ENCODE measurements around the gene WWOX. TPM values are rescaled to one million over a fixed set of nuclear protein-coding genes. Genes with fewer than 3 reads are reported as not detected.

WWOX gene
- total and polyA plus RNA-seq, 2 of the 4 experiments (the other 2 are of a cell fraction), result 2.7 to 5.4 TPM

DNA sequence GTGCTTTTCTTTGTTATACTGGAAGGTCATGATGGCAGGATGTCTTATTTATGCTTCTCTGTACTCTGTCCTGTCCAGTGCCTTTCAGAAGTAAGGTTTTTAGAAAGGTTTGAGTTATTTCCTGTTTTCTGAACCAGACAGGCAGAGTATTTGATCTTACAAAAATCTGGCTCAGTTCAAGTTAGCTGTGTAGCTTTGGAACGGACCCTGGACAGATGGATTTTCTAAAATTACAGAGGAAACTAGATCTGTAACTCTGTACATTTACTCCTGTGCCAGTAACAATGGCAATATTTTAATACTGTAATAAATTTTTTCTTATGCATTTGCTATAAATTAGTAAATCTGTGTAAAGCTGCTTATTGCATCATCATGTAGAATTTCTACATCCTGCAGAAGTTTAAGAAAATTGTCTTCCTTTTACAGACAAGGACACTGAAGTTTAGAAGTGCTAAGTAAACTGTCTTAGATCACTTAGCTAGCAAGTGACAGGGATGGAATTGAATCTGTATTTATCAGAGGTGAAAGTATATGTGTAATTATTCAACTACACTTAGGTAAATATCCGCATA is 347.6 kb downstream of the WWOX start:
- in situ Hi-C loops (cut with MboI; ENCODE audit: low sequenced_read_pairs), result no loop called here
- no peak overlapping the region for H4K91ac ChIP-seq (ENCODE audit: insufficient read depth, low read depth, low read length)
- H4K5ac ChIP-seq (ENCODE audit: low read depth, low read length), result no peak overlapping the region
- no peaks in the 10 kb centered on the region for H4K20me1 ChIP-seq (ENCODE audit: insufficient read depth, low read length)
- DNase-seq (no peak), ATAC-seq (ENCODE audit: low read depth) (no peak)
- no peak overlapping the region for H3K4me3 ChIP-seq (ENCODE audit: insufficient read depth, low read depth, low read length)
- no peak overlapping the region for H3K23ac ChIP-seq (ENCODE audit: low read depth, low read length)
- H4K8ac ChIP-seq (ENCODE audit: low read depth in 2 of 2, low read length in 2 of 2), result no peak overlapping the region
- H3K79me1 ChIP-seq (ENCODE audit: low read depth in 1 of 2, low read length in 2 of 2), result no peaks in the 10 kb centered on the region
- no peak overlapping the region for H3K4ac ChIP-seq (ENCODE audit: low read depth, low read length)
- no peak overlapping the region for H2BK20ac ChIP-seq (ENCODE audit: low read depth, low read length)
- BruUV-seq (replicated peaks), result no TSS peak
- no peak overlapping the region for H3K9ac ChIP-seq (ENCODE audit: low read depth, low read length)
- H2BK5ac ChIP-seq (ENCODE audit: low read depth, low read length, poor library complexity, severe bottlenecking), result no peak overlapping the region
- no peak overlapping the region for H3K4me2 ChIP-seq (ENCODE audit: low read depth, low read length)
- H2AK9ac ChIP-seq (replicated peaks; ENCODE audit: low read depth, low read length, poor library complexity), result no peak overlapping the region
- TF ChIP-seq CEBPB (IDR thresholded peaks at IDR 0.05; ENCODE audit: low read depth, low read length), result peak; percentile 59
- no peak for TF ChIP-seq MAZ (IDR thresholded peaks at IDR 0.05; ENCODE audit: borderline replicate concordance, low read depth, low read length)
- no peak for TF ChIP-seq MAFK (IDR thresholded peaks at IDR 0.05; ENCODE audit: low read depth, low read length)
- TF ChIP-seq, protein P1, sequence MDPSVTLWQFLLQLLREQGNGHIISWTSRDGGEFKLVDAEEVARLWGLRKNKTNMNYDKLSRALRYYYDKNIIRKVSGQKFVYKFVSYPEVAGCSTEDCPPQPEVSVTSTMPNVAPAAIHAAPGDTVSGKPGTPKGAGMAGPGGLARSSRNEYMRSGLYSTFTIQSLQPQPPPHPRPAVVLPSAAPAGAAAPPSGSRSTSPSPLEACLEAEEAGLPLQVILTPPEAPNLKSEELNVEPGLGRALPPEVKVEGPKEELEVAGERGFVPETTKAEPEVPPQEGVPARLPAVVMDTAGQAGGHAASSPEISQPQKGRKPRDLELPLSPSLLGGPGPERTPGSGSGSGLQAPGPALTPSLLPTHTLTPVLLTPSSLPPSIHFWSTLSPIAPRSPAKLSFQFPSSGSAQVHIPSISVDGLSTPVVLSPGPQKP (IDR thresholded peaks at IDR 0.05; ENCODE audit: borderline replicate concordance, low read depth, low read length), result no peak
- no peak for TF ChIP-seq NFE2L2 (IDR thresholded peaks at IDR 0.05; ENCODE audit: low read depth, low read length)
- no peak for TF ChIP-seq RAD21 (IDR thresholded peaks at IDR 0.05; ENCODE audit: low read length)
- TF ChIP-seq CTCF (conservative IDR thresholded peaks at IDR 0.05; ENCODE audit: low read depth, low read length), result no peak
- no peak for TF ChIP-seq MXI1 (IDR thresholded peaks at IDR 0.05; ENCODE audit: borderline replicate concordance, low read depth, low read length)
- no peak for TF ChIP-seq BHLHE40 (IDR thresholded peaks at IDR 0.05; ENCODE audit: low read depth, low read length)
- H2AFZ ChIP-seq (replicated peaks; ENCODE audit: low read length, poor library complexity), result no peak overlapping the region
- intact Hi-C loops (cut with micrococcal nuclease), result no loop called here
- POLR2A ChIA-PET (ENCODE audit: unreplicated experiment), result no interaction called here
- dilution Hi-C loops (cut with HindIII; ENCODE audit: low sequenced_read_pairs, unreplicated experiment), result no loop called here
- H3K9me1 ChIP-seq (ENCODE audit: insufficient read depth, low read length), result no peaks in the 10 kb centered on the region
- CTCF ChIA-PET, result no interaction called here
- no peak overlapping the region for H3K27ac ChIP-seq (ENCODE audit: insufficient read depth, low read length)
- no peak overlapping the region for H3K14ac ChIP-seq (replicated peaks; ENCODE audit: low read depth, low read length)
- no peaks in the 10 kb centered on the region for H3K4me1 ChIP-seq (ENCODE audit: control insufficient read depth, insufficient read depth, low read length)
- H2AK5ac ChIP-seq (ENCODE audit: low read depth, low read length), result no peak overlapping the region
- whole genome bisulfite sequencing, 2 experiments (ENCODE audit: extremely low coverage in 2 of 2, insufficient read length in 1 of 2), result no CpG with 5 or more reads among the region's 2 CpGs
- H3K9me3 ChIP-seq (ENCODE audit: control insufficient read depth, insufficient read depth, low read length), result peaks cover 4% of the 10 kb centered on the region; the same call in 1 of the 2 replicates
- H3K36me3 ChIP-seq (ENCODE audit: control insufficient read depth, insufficient read depth, low read length), result no peaks in the 10 kb centered on the region
- H3K56ac ChIP-seq (ENCODE audit: extremely low read depth, insufficient read depth, low read length), result no peak overlapping the region
- no peak overlapping the region for H3K18ac ChIP-seq (ENCODE audit: low read depth, low read length)
- no peak overlapping the region for H2BK15ac ChIP-seq (ENCODE audit: low read depth, low read length)
- no peaks in the 10 kb centered on the region for H3K27me3 ChIP-seq (ENCODE audit: control insufficient read depth, insufficient read depth, low read length)
- H2BK120ac ChIP-seq (ENCODE audit: low read depth, low read length), result no peak overlapping the region
